ENCODE results near the gene AK5.

DNA sequence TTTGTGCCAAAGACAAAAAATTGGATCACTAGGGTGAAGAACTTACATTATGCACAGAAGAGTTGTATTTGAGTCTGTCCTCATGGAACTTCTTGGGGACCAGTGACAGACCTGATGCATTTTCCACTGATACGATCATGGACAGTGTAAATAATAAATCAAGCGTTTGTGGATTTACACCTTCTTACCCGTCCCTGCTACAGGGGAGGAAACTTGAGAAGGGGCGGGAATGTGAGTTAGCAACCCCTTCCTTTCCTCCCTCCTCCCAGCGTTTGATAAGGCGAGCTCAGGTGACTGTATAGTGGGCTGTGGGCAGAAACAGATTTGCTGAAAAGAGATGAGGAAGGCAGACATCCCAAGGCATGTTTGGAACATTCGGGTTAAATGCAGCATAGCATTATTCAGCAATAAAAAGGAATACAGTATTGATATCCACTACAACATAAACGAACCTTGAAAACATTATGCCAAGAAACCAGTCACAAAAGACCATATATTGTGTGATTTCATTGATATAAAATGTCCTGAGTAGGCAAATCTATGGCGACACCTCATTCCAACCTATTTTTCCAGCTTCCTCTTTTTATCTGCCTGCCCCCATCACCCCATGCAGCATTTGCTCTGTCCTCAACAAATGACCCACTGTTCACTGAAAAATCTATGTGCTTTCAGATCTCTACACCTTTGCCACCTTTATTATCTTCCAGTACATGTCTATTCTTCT is 271.9 kb downstream of the AK5 start:
- TF ChIP-seq ZSCAN20 (CRISPR knock-in tag; IDR thresholded peaks at IDR 0.05) (no peak), NR3C1 (IDR thresholded peaks at IDR 0.05) (no peak), CHD2 (IDR thresholded peaks at IDR 0.05; ENCODE audit: low read length, partially characterized antibody) (no peak), CBX8 (IDR thresholded peaks at IDR 0.05) (no peak), RNF2 (IDR thresholded peaks at IDR 0.05; ENCODE audit: borderline replicate concordance, low read depth) (no peak), JUN (IDR thresholded peaks at IDR 0.05) (no peak), EHMT2 (IDR thresholded peaks at IDR 0.05; ENCODE audit: low read depth) (no peak)
- TF ChIP-seq, protein P1, sequence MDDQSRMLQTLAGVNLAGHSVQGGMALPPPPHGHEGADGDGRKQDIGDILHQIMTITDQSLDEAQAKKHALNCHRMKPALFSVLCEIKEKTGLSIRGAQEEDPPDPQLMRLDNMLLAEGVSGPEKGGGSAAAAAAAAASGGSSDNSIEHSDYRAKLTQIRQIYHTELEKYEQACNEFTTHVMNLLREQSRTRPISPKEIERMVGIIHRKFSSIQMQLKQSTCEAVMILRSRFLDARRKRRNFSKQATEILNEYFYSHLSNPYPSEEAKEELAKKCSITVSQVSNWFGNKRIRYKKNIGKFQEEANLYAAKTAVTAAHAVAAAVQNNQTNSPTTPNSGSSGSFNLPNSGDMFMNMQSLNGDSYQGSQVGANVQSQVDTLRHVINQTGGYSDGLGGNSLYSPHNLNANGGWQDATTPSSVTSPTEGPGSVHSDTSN (IDR thresholded peaks at IDR 0.05) = no peak
- TF ChIP-seq, protein P2, sequence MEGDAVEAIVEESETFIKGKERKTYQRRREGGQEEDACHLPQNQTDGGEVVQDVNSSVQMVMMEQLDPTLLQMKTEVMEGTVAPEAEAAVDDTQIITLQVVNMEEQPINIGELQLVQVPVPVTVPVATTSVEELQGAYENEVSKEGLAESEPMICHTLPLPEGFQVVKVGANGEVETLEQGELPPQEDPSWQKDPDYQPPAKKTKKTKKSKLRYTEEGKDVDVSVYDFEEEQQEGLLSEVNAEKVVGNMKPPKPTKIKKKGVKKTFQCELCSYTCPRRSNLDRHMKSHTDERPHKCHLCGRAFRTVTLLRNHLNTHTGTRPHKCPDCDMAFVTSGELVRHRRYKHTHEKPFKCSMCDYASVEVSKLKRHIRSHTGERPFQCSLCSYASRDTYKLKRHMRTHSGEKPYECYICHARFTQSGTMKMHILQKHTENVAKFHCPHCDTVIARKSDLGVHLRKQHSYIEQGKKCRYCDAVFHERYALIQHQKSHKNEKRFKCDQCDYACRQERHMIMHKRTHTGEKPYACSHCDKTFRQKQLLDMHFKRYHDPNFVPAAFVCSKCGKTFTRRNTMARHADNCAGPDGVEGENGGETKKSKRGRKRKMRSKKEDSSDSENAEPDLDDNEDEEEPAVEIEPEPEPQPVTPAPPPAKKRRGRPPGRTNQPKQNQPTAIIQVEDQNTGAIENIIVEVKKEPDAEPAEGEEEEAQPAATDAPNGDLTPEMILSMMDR (IDR thresholded peaks at IDR 0.05) = no peak
- TF ChIP-seq, protein P3, sequence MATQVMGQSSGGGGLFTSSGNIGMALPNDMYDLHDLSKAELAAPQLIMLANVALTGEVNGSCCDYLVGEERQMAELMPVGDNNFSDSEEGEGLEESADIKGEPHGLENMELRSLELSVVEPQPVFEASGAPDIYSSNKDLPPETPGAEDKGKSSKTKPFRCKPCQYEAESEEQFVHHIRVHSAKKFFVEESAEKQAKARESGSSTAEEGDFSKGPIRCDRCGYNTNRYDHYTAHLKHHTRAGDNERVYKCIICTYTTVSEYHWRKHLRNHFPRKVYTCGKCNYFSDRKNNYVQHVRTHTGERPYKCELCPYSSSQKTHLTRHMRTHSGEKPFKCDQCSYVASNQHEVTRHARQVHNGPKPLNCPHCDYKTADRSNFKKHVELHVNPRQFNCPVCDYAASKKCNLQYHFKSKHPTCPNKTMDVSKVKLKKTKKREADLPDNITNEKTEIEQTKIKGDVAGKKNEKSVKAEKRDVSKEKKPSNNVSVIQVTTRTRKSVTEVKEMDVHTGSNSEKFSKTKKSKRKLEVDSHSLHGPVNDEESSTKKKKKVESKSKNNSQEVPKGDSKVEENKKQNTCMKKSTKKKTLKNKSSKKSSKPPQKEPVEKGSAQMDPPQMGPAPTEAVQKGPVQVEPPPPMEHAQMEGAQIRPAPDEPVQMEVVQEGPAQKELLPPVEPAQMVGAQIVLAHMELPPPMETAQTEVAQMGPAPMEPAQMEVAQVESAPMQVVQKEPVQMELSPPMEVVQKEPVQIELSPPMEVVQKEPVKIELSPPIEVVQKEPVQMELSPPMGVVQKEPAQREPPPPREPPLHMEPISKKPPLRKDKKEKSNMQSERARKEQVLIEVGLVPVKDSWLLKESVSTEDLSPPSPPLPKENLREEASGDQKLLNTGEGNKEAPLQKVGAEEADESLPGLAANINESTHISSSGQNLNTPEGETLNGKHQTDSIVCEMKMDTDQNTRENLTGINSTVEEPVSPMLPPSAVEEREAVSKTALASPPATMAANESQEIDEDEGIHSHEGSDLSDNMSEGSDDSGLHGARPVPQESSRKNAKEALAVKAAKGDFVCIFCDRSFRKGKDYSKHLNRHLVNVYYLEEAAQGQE (IDR thresholded peaks at IDR 0.05) = no peak

Data from A549 (cell line).